Lung (tissue), 12 donors: ENCODE results near the gene SLC4A3. TPM values are rescaled to one million over a fixed set of nuclear protein-coding genes. Genes with fewer than 3 reads are reported as not detected.

ENCODE experiments used
- ATAC-seq: fragments of 200-7000 bp; cut with Tn5 transposase; one replicate; pipeline ENCODE4 v1.9.1; 2020; ENCODE audit warnings: moderate number of reproducible peaks; ENCODE audit not compliant: insufficient read depth, low FRiP score
- DNase-seq, 3 donors: peaks; one replicate each; pipeline ENCODE4 v3.0.0-alpha.2; 2013 to 2017
- H3K27ac ChIP-seq, 2 donors: one replicate each; pipeline ENCODE4 v1.5.1; 2013; ENCODE audit warnings: mild to moderate bottlenecking in 2 of 2, moderate library complexity in 2 of 2, control low read depth in 1 of 2, inconsistent platforms in 1 of 2, low read depth in 1 of 2, low read length in 1 of 2
- H3K27me3 ChIP-seq, 3 donors: one replicate each; pipeline ENCODE4 v1.5.1; 2013; ENCODE audit warnings: low read length in 2 of 3; ENCODE audit not compliant: control insufficient read depth in 3 of 3, insufficient read depth in 3 of 3
- H3K36me3 ChIP-seq, 4 donors: one replicate each; pipeline ENCODE4 v1.5.1; 2013; ENCODE audit warnings: low read length in 4 of 4, mild to moderate bottlenecking in 1 of 4, moderate library complexity in 1 of 4; ENCODE audit not compliant: control insufficient read depth in 4 of 4, insufficient read depth in 4 of 4
- H3K4me1 ChIP-seq, 5 donors: one replicate each; pipeline ENCODE4 v1.5.1; 2013; ENCODE audit warnings: low read length in 5 of 5, mild to moderate bottlenecking in 2 of 5, moderate library complexity in 1 of 5; ENCODE audit not compliant: control insufficient read depth in 5 of 5, insufficient read depth in 5 of 5
- H3K4me3 ChIP-seq: one replicate; pipeline ENCODE4 v1.5.1; 2013; ENCODE audit warnings: mild to moderate bottlenecking, control low read depth, moderate library complexity
- H3K9ac ChIP-seq, 2 donors: one replicate each; pipeline ENCODE4 v1.5.1; 2013; ENCODE audit warnings: low read length in 2 of 2, control low read depth in 1 of 2; ENCODE audit not compliant: insufficient read depth in 1 of 2
- H3K9me3 ChIP-seq, 4 donors: one replicate each; pipeline ENCODE4 v1.5.1; 2013; ENCODE audit warnings: low read length in 3 of 4, mild to moderate bottlenecking in 1 of 4, moderate library complexity in 1 of 4; ENCODE audit not compliant: control insufficient read depth in 4 of 4, insufficient read depth in 3 of 4
- CTCF ChIP-seq: IDR thresholded peaks from 2 replicates; pipeline ENCODE4 v1.5.1; 2012; ENCODE audit warnings: mild to moderate bottlenecking; ENCODE audit errors: control extremely low read depth, extremely low read depth
- WGBS, 2 donors: extraction: QIAGEN DNeasy Blood & Tissue Kit; methylation state at CpG; one replicate each; pipeline ENCODE4 v1.1.7; 2013; 5-methylcytosine and 5-hydroxymethylcytosine counted together
- polyA plus RNA-seq, 2 donors: library from polyadenylated mRNA; stranded (reverse); fragments of 200-250 nt; gene quantifications; one replicate each; pipeline ENCODE4 v1.2.1, GENCODE V29; 2013
- total RNA-seq, 2 donors: library from RNA; depleted of rRNA in 1 of 2; stranded (reverse); fragments of >200 nt in 1 of 2; gene quantifications; one replicate each; pipeline ENCODE4 v1.2.1, GENCODE V29; 2014 to 2021
- donor health status: control.
- donor health status: control.
- donor health status: Bipolar disorder and iron deficiency.
- donor health status: healthy.
- donor health status: DM: yes; HTN: yes; CAD: no.

SLC4A3 gene
- total and polyA plus RNA-seq, 4 donors: 0.59 to 3.2 (median 1.2) TPM

DNA sequence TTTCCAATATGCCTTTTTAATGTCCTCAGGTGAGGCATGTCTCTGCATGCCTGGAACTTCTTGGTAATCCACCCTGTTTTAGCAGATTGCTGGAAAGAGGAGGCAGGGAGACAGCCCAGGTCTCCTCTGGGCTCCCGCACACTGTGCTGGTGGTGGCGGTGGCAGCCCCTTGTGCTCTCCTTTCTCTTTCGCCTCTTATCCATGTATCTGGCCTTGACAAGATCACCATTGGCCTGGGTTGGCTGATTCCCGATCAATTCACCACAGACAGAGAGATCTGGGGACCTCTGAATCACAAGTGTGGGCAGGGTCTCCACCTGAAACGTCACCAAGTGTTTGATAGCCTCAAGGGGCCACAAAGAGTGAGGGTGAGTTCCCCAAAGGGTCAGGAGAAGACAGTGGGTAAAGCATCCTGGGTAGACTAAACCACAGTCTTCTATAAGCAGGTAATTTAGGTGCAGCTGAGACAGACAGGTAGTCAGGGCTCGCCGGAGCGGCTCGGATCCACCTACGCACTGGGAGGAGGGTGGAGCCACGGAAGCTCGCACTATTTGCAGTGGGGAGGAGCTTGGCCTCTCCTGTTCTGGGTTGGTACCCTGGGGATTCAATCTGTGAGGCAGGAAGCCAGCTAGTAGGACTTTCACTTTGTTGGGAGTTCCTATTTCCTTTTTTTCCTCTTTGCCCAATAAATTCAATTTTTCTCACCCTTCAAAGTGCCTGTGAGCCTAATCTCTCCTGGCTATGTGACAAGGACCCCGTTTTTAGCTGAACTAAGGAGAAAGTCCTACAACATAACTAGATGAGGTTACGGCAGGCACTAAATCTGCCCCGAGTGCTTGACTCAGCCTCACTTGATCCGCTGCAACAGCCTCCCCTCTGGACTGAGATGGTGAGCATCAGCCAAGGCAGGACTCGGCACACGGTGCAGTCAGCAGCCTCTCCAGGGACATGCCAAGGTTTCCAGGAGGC is 57.6 kb downstream of the SLC4A3 start:
- DNase-seq: peak; percentile 57 to 79 (median 58)
- ATAC-seq: peak; percentile 85
- Histone ChIP-seq H3K27me3 (no peaks in the 10 kb centered on the region), H3K4me1 (peaks cover 0 to 5% (median 0%) of the 10 kb centered on the region in 5 donors), H3K27ac (peak overlapping the region in 1 of 2 donors; percentile 42), H3K4me3 (no peak overlapping the region), H3K9ac (peak overlapping the region; percentile 38 to 73), H3K9me3 (peaks cover 0 to 2% (median 0%) of the 10 kb centered on the region in 4 donors), H3K36me3 (no peaks in the 10 kb centered on the region)
- TF ChIP-seq CTCF: no peak
- WGBS, 2 donors: 35 to 42% methylated on average over 18 of the region's 18 CpGs

DNA sequence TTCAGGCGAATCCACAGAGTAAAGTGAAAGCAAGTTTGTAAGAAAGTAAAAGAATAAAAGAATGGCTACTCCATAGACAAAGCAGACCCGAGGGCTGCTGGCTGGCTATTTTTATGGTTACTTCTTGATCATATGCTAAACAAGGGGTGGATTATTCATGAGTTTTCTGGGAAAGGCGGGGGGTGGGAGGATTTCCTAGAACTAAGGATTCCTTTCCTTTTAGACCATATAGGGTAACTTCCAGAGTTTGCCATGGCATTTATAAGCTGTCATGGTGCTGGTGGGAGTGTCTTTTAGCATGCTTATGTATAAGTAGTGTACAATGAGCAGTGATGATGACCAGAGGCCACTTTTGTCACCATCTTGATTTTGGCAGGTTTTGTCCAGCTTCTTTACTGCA is 59.8 kb downstream of the SLC4A3 start:
- Histone ChIP-seq H3K9me3 (no peaks in the 10 kb centered on the region), H3K4me1 (peaks cover 0 to 5% (median 0%) of the 10 kb centered on the region in 5 donors), H3K9ac (no peak overlapping the region), H3K4me3 (no peak overlapping the region), H3K27ac (no peak overlapping the region), H3K36me3 (no peaks in the 10 kb centered on the region), H3K27me3 (no peaks in the 10 kb centered on the region)
- DNase-seq (no peak), ATAC-seq (no peak)
- WGBS, 2 donors: 74 to 75% methylated on average over 3 of the region's 3 CpGs
- TF ChIP-seq CTCF: no peak

GRCh38 chr2:219687882-219688559 is 60.6 kb downstream of the SLC4A3 start:
- Histone ChIP-seq H3K9ac (no peak overlapping the region), H3K36me3 (no peaks in the 10 kb centered on the region), H3K4me3 (no peak overlapping the region), H3K27me3 (no peaks in the 10 kb centered on the region), H3K27ac (no peak overlapping the region), H3K4me1 (peaks cover 0 to 5% (median 0%) of the 10 kb centered on the region in 5 donors), H3K9me3 (no peaks in the 10 kb centered on the region)
- TF ChIP-seq CTCF: no peak
- DNase-seq (no peak), ATAC-seq (no peak)
- 78 to 85% methylated on average over 14 to 19 of the region's 19 CpGs for WGBS, 2 donors
